ENCODE data around the gene RUFY3.
A peak's percentile ranks its signal among the peaks of the same experiment; 100 is the strongest.
"Not testable (repeated sequence)": the region's sequence is repeated elsewhere in the genome, so short reads cannot be mapped to it uniquely, and the experiment has no call there.

RUFY3 gene

GRCh38 chr4:70734168-70734954, 12.6 kb downstream of the RUFY3 start:
- 88 to 93% methylated on average over 5 of the region's 5 CpGs for WGBS, 2 experiments
- no peaks in the 10 kb centered on the region for H3K9me3 ChIP-seq (ENCODE audit: control insufficient read depth, low read length)
- no peak overlapping the region for H3K27ac ChIP-seq (ENCODE audit: insufficient read depth, low read depth, low read length, poor library complexity, severe bottlenecking)
- peaks cover 6% of the 10 kb centered on the region for H3K4me1 ChIP-seq (ENCODE audit: control insufficient read depth, insufficient read depth, low read length)
- no peak overlapping the region for H3K4me3 ChIP-seq (ENCODE audit: insufficient read depth, low read depth, low read length)
- H3K36me3 ChIP-seq (ENCODE audit: control insufficient read depth, insufficient read depth, low read length): no peaks in the 10 kb centered on the region
- H3K27me3 ChIP-seq (ENCODE audit: control insufficient read depth, insufficient read depth, low read length, poor library complexity, severe bottlenecking): no peaks in the 10 kb centered on the region

GRCh38 chr4:70734971-70735370, 13.2 kb downstream of the RUFY3 start:
- H3K4me3 ChIP-seq (ENCODE audit: insufficient read depth, low read depth, low read length): no peak overlapping the region
- WGBS, 2 experiments: 93 to 96% methylated on average over 3 of the region's 3 CpGs
- H3K9me3 ChIP-seq (ENCODE audit: control insufficient read depth, low read length): no peaks in the 10 kb centered on the region
- H3K27me3 ChIP-seq (ENCODE audit: control insufficient read depth, insufficient read depth, low read length, poor library complexity, severe bottlenecking): no peaks in the 10 kb centered on the region
- no peak overlapping the region for H3K27ac ChIP-seq (ENCODE audit: insufficient read depth, low read depth, low read length, poor library complexity, severe bottlenecking)
- no peaks in the 10 kb centered on the region for H3K36me3 ChIP-seq (ENCODE audit: control insufficient read depth, insufficient read depth, low read length)
- peaks cover 8% of the 10 kb centered on the region for H3K4me1 ChIP-seq (ENCODE audit: control insufficient read depth, insufficient read depth, low read length)

- H3K4me1 ChIP-seq (ENCODE audit: control insufficient read depth, insufficient read depth, low read length); H3K36me3 ChIP-seq (ENCODE audit: control insufficient read depth, insufficient read depth, low read length); H3K4me3 ChIP-seq (ENCODE audit: insufficient read depth, low read depth, low read length); H3K27me3 ChIP-seq (ENCODE audit: control insufficient read depth, insufficient read depth, low read length, poor library complexity, severe bottlenecking); H3K27ac ChIP-seq (ENCODE audit: insufficient read depth, low read depth, low read length, poor library complexity, severe bottlenecking); H3K9me3 ChIP-seq (ENCODE audit: control insufficient read depth, low read length): not testable (repeated sequence)
- 64 to 72% methylated on average over 2 of the region's 2 CpGs for WGBS, 2 experiments
Measured at GRCh38 chr4:70735915-70736314, 14.2 kb downstream of the RUFY3 start.

- no peak overlapping the region for H3K27ac ChIP-seq (ENCODE audit: insufficient read depth, low read depth, low read length, poor library complexity, severe bottlenecking)
- H3K36me3 ChIP-seq (ENCODE audit: control insufficient read depth, insufficient read depth, low read length): no peaks in the 10 kb centered on the region
- WGBS, 2 experiments: 94 to 100% methylated on average over 1 of the region's 1 CpG
- no peak overlapping the region for H3K4me3 ChIP-seq (ENCODE audit: insufficient read depth, low read depth, low read length)
- H3K9me3 ChIP-seq (ENCODE audit: control insufficient read depth, low read length): no peaks in the 10 kb centered on the region
- H3K27me3 ChIP-seq (ENCODE audit: control insufficient read depth, insufficient read depth, low read length, poor library complexity, severe bottlenecking): no peaks in the 10 kb centered on the region
- peaks cover 9% of the 10 kb centered on the region for H3K4me1 ChIP-seq (ENCODE audit: control insufficient read depth, insufficient read depth, low read length)
Measured at GRCh38 chr4:70737006-70737405, 15.2 kb downstream of the RUFY3 start.

- no peak overlapping the region for H3K27ac ChIP-seq (ENCODE audit: insufficient read depth, low read depth, low read length, poor library complexity, severe bottlenecking)
- H3K27me3 ChIP-seq (ENCODE audit: control insufficient read depth, insufficient read depth, low read length, poor library complexity, severe bottlenecking): no peaks in the 10 kb centered on the region
- 89 to 92% methylated on average over 1 to 2 of the region's 2 CpGs for WGBS, 2 experiments
- no peaks in the 10 kb centered on the region for H3K36me3 ChIP-seq (ENCODE audit: control insufficient read depth, insufficient read depth, low read length)
- H3K4me1 ChIP-seq (ENCODE audit: control insufficient read depth, insufficient read depth, low read length): peaks cover 13% of the 10 kb centered on the region
- H3K9me3 ChIP-seq (ENCODE audit: control insufficient read depth, low read length): no peaks in the 10 kb centered on the region
- H3K4me3 ChIP-seq (ENCODE audit: insufficient read depth, low read depth, low read length): no peak overlapping the region
Measured at GRCh38 chr4:70737409-70737808, 15.6 kb downstream of the RUFY3 start.

- Histone ChIP-seq H3K36me3 (ENCODE audit: control insufficient read depth, insufficient read depth, low read length) (no peaks in the 10 kb centered on the region), H3K27ac (ENCODE audit: insufficient read depth, low read depth, low read length, poor library complexity, severe bottlenecking) (peak overlapping the region; percentile 52), H3K9me3 (ENCODE audit: control insufficient read depth, low read length) (no peaks in the 10 kb centered on the region), H3K4me3 (ENCODE audit: insufficient read depth, low read depth, low read length) (no peak overlapping the region), H3K4me1 (ENCODE audit: control insufficient read depth, insufficient read depth, low read length) (peaks cover 11% of the 10 kb centered on the region), H3K27me3 (ENCODE audit: control insufficient read depth, insufficient read depth, low read length, poor library complexity, severe bottlenecking) (no peaks in the 10 kb centered on the region)
- 56 to 58% methylated on average over 5 of the region's 6 CpGs for WGBS, 2 experiments
Measured at GRCh38 chr4:70739496-70740337, 18.0 kb downstream of the RUFY3 start.

- H3K27me3 ChIP-seq (ENCODE audit: control insufficient read depth, insufficient read depth, low read length, poor library complexity, severe bottlenecking): no peaks in the 10 kb centered on the region
- H3K27ac ChIP-seq (ENCODE audit: insufficient read depth, low read depth, low read length, poor library complexity, severe bottlenecking): no peak overlapping the region
- no peak overlapping the region for H3K4me3 ChIP-seq (ENCODE audit: insufficient read depth, low read depth, low read length)
- no peaks in the 10 kb centered on the region for H3K36me3 ChIP-seq (ENCODE audit: control insufficient read depth, insufficient read depth, low read length)
- peaks cover 11% of the 10 kb centered on the region for H3K4me1 ChIP-seq (ENCODE audit: control insufficient read depth, insufficient read depth, low read length)
- 87 to 88% methylated on average over 5 of the region's 5 CpGs for WGBS, 2 experiments
- no peaks in the 10 kb centered on the region for H3K9me3 ChIP-seq (ENCODE audit: control insufficient read depth, low read length)
Measured at GRCh38 chr4:70741867-70742658, 20.3 kb downstream of the RUFY3 start.

- Histone ChIP-seq H3K36me3 (ENCODE audit: control insufficient read depth, insufficient read depth, low read length) (no peaks in the 10 kb centered on the region), H3K27ac (ENCODE audit: insufficient read depth, low read depth, low read length, poor library complexity, severe bottlenecking) (no peak overlapping the region), H3K27me3 (ENCODE audit: control insufficient read depth, insufficient read depth, low read length, poor library complexity, severe bottlenecking) (no peaks in the 10 kb centered on the region), H3K4me1 (ENCODE audit: control insufficient read depth, insufficient read depth, low read length) (peaks cover 11% of the 10 kb centered on the region), H3K9me3 (ENCODE audit: control insufficient read depth, low read length) (no peaks in the 10 kb centered on the region), H3K4me3 (ENCODE audit: insufficient read depth, low read depth, low read length) (no peak overlapping the region)
- 100% methylated on average over 1 of the region's 1 CpG; no CpG with 5 or more reads in 1 of the 2 experiments for WGBS, 2 experiments
Measured at GRCh38 chr4:70743731-70744130, 22.0 kb downstream of the RUFY3 start.

- Histone ChIP-seq H3K27me3 (ENCODE audit: control insufficient read depth, insufficient read depth, low read length, poor library complexity, severe bottlenecking) (no peaks in the 10 kb centered on the region), H3K4me3 (ENCODE audit: insufficient read depth, low read depth, low read length) (no peak overlapping the region), H3K9me3 (ENCODE audit: control insufficient read depth, low read length) (no peaks in the 10 kb centered on the region), H3K4me1 (ENCODE audit: control insufficient read depth, insufficient read depth, low read length) (peaks cover 7% of the 10 kb centered on the region), H3K27ac (ENCODE audit: insufficient read depth, low read depth, low read length, poor library complexity, severe bottlenecking) (no peak overlapping the region), H3K36me3 (ENCODE audit: control insufficient read depth, insufficient read depth, low read length) (no peaks in the 10 kb centered on the region)
- 91 to 93% methylated on average over 8 to 9 of the region's 9 CpGs for WGBS, 2 experiments
Measured at GRCh38 chr4:70746179-70746839, 24.5 kb downstream of the RUFY3 start.
